ENCODE results near the gene BAZ2B.

Gene BAZ2B

GRCh38 chr2:159279700-159280099 lies 336.6 kb downstream of the BAZ2B start:
- Histone ChIP-seq H3K4me1 (ENCODE audit: control insufficient read depth, insufficient read depth, low read length) (peaks cover 2% of the 10 kb centered on the region; the same call in 1 of the 2 replicates), H3K4me3 (ENCODE audit: low read length) (no peak overlapping the region), H3K36me3 (ENCODE audit: control insufficient read depth, insufficient read depth, low read length) (0 out of 2 replicates have a peak, but pooled peaks cover 2% of the 10 kb centered on the region), H3K9me3 (ENCODE audit: control insufficient read depth, insufficient read depth, low read length) (no peaks in the 10 kb centered on the region), H3K27me3 (ENCODE audit: control insufficient read depth, insufficient read depth, low read length) (no peaks in the 10 kb centered on the region), H3K27ac (ENCODE audit: low read length) (no peak overlapping the region)
- DNase-seq (ENCODE audit: low read depth, low spot score): no peak
- WGBS (ENCODE audit: insufficient coverage, insufficient read length): no CpG with 5 or more reads among the region's 2 CpGs

- Histone ChIP-seq H3K27ac (ENCODE audit: low read length) (no peak overlapping the region), H3K9me3 (ENCODE audit: control insufficient read depth, insufficient read depth, low read length) (no peaks in the 10 kb centered on the region), H3K4me1 (ENCODE audit: control insufficient read depth, insufficient read depth, low read length) (no peaks in the 10 kb centered on the region), H3K36me3 (ENCODE audit: control insufficient read depth, insufficient read depth, low read length) (0 out of 2 replicates have a peak, but pooled peaks cover 2% of the 10 kb centered on the region), H3K27me3 (ENCODE audit: control insufficient read depth, insufficient read depth, low read length) (no peaks in the 10 kb centered on the region), H3K4me3 (ENCODE audit: low read length) (no peak overlapping the region)
- no peak for DNase-seq (ENCODE audit: low read depth, low spot score)
- WGBS (ENCODE audit: insufficient coverage, insufficient read length): no CpG with 5 or more reads among the region's 1 CpG
These were observed 341.2 kb downstream of the BAZ2B start for GRCh38 chr2:159275111-159275510.

GRCh38 chr2:159272156-159272555 lies 344.2 kb downstream of the BAZ2B start:
- Histone ChIP-seq H3K27ac (ENCODE audit: low read length) (no peak overlapping the region), H3K27me3 (ENCODE audit: control insufficient read depth, insufficient read depth, low read length) (no peaks in the 10 kb centered on the region), H3K4me3 (ENCODE audit: low read length) (no peak overlapping the region), H3K4me1 (ENCODE audit: control insufficient read depth, insufficient read depth, low read length) (no peaks in the 10 kb centered on the region), H3K9me3 (ENCODE audit: control insufficient read depth, insufficient read depth, low read length) (no peaks in the 10 kb centered on the region), H3K36me3 (ENCODE audit: control insufficient read depth, insufficient read depth, low read length) (no peaks in the 10 kb centered on the region)
- WGBS (ENCODE audit: insufficient coverage, insufficient read length): no CpG with 5 or more reads among the region's 5 CpGs
- no peak for DNase-seq (ENCODE audit: low read depth, low spot score)

- Histone ChIP-seq H3K4me1 (ENCODE audit: control insufficient read depth, insufficient read depth, low read length) (no peaks in the 10 kb centered on the region), H3K4me3 (ENCODE audit: low read length) (no peak overlapping the region), H3K27me3 (ENCODE audit: control insufficient read depth, insufficient read depth, low read length) (no peaks in the 10 kb centered on the region), H3K27ac (ENCODE audit: low read length) (no peak overlapping the region), H3K9me3 (ENCODE audit: control insufficient read depth, insufficient read depth, low read length) (no peaks in the 10 kb centered on the region), H3K36me3 (ENCODE audit: control insufficient read depth, insufficient read depth, low read length) (no peaks in the 10 kb centered on the region)
- WGBS (ENCODE audit: insufficient coverage, insufficient read length): no CpG with 5 or more reads among the region's 4 CpGs
- DNase-seq (ENCODE audit: low read depth, low spot score): no peak
These were observed 345.5 kb downstream of the BAZ2B start for GRCh38 chr2:159270744-159271379.

Measured in iPS DF 6.9 (cell line).